IMR-90 (cell line): ENCODE results near the gene SPPL2A. TPM values are rescaled to one million over a fixed set of nuclear protein-coding genes. Genes with fewer than 3 reads are reported as not detected.

Experiments
- ATAC-seq: fragments of 200-7000 bp; cut with Tn5 transposase; 2 replicates; pipeline ENCODE4 v1.9.1; 2020; ENCODE audit warnings: low read depth, mild to moderate bottlenecking, moderate library complexity
- BruUV-seq: library from RNA; stranded (reverse); fragments of 400-500 nt; replicated peaks from 2 replicates; lab custom pipeline; 2021; lab: Mats Ljungman, UMichigan
- CTCF ChIA-PET: fragments of 300-600 bp; formaldehyde crosslinking; extraction: SDS; loops from one replicate; lab custom pipeline; 2021; ENCODE audit warnings: antibody characterized with exemption; lab: Yijun Ruan, JAX
- POLR2A ChIA-PET: fragments of 300-600 bp; sonication (Branson Sonifier 250); formaldehyde crosslinking; loops from one replicate; lab custom pipeline; 2022; ENCODE audit warnings: antibody characterized with exemption; ENCODE audit not compliant: unreplicated experiment; lab: Charles Lee
- DNase-seq: peaks from one replicate; pipeline ENCODE4 v3.0.0; 2013
- H2AFZ ChIP-seq: replicated peaks from 2 replicates; pipeline ENCODE3; 2013; ENCODE audit warnings: low read length, mild to moderate bottlenecking; ENCODE audit not compliant: poor library complexity
- H2AK5ac ChIP-seq: 2 replicates; pipeline ENCODE4 v1.6.1; 2013; ENCODE audit warnings: low read depth, low read length, inconsistent platforms
- H2AK9ac ChIP-seq: replicated peaks from 2 replicates; pipeline ENCODE3; 2013; ENCODE audit warnings: mild to moderate bottlenecking, low read depth, low read length, moderate library complexity; ENCODE audit not compliant: poor library complexity
- H2BK120ac ChIP-seq: 2 replicates; pipeline ENCODE4 v1.6.1; 2013; ENCODE audit warnings: low read depth, low read length, inconsistent platforms
- H2BK15ac ChIP-seq: 3 replicates; pipeline ENCODE4 v1.6.1; 2013; ENCODE audit warnings: low read depth, low read length, inconsistent platforms
- H2BK20ac ChIP-seq: 2 replicates; pipeline ENCODE4 v1.6.1; 2013; ENCODE audit warnings: low read depth, mild to moderate bottlenecking, inconsistent platforms, low read length, moderate library complexity
- H2BK5ac ChIP-seq: 2 replicates; pipeline ENCODE4 v1.6.1; 2013; ENCODE audit warnings: mild to moderate bottlenecking, low read depth, low read length, inconsistent platforms; ENCODE audit not compliant: poor library complexity, severe bottlenecking
- H3K14ac ChIP-seq: replicated peaks from 2 replicates; pipeline ENCODE4 v1.6.1; 2013; ENCODE audit warnings: low read depth, low read length, inconsistent platforms
- H3K18ac ChIP-seq: 2 replicates; pipeline ENCODE4 v1.6.1; 2013; ENCODE audit warnings: low read depth, low read length, control low read depth
- H3K23ac ChIP-seq: 2 replicates; pipeline ENCODE4 v1.6.1; 2013; ENCODE audit warnings: low read depth, low read length, inconsistent platforms
- H3K27ac ChIP-seq: 2 replicates; pipeline ENCODE4 v1.5.1; 2013; ENCODE audit warnings: mild to moderate bottlenecking, control low read depth, low read length; ENCODE audit not compliant: insufficient read depth
- H3K27me3 ChIP-seq: 2 replicates; pipeline ENCODE4 v1.6.1; 2013; ENCODE audit warnings: low read length; ENCODE audit not compliant: control insufficient read depth, insufficient read depth
- H3K36me3 ChIP-seq: 2 replicates; pipeline ENCODE4 v1.6.1; 2013; ENCODE audit warnings: low read length, mixed read lengths; ENCODE audit not compliant: control insufficient read depth, insufficient read depth
- H3K4ac ChIP-seq: 2 replicates; pipeline ENCODE4 v1.6.1; 2013; ENCODE audit warnings: low read depth, low read length, inconsistent platforms
- H3K4me1 ChIP-seq: 2 replicates; pipeline ENCODE4 v1.6.1; 2013; ENCODE audit warnings: low read length, mixed read lengths; ENCODE audit not compliant: control insufficient read depth, insufficient read depth
- H3K4me2 ChIP-seq: 2 replicates; pipeline ENCODE4 v1.6.1; 2013; ENCODE audit warnings: low read depth, mild to moderate bottlenecking, control low read depth, low read length, moderate library complexity
- H3K4me3 ChIP-seq: 2 replicates; pipeline ENCODE4 v1.5.1; 2013; ENCODE audit warnings: low read depth, mild to moderate bottlenecking, control low read depth, low read length, moderate library complexity; ENCODE audit not compliant: insufficient read depth
- H3K56ac ChIP-seq: 2 replicates; pipeline ENCODE4 v1.6.1; 2013; ENCODE audit warnings: low read length, inconsistent platforms; ENCODE audit not compliant: insufficient read depth; ENCODE audit errors: extremely low read depth
- H3K79me1 ChIP-seq, 2 experiments: 2 replicates each; pipeline ENCODE4 v1.6.1; 2013; ENCODE audit warnings: low read length in 2 of 2, inconsistent platforms in 1 of 2, low read depth in 1 of 2
- H3K9ac ChIP-seq: 2 replicates; pipeline ENCODE4 v1.6.1; 2013; ENCODE audit warnings: low read depth, low read length, control low read depth
- H3K9me1 ChIP-seq: 2 replicates; pipeline ENCODE4 v1.6.1; 2013; ENCODE audit warnings: low read length, inconsistent platforms; ENCODE audit not compliant: insufficient read depth
- H3K9me3 ChIP-seq: 2 replicates; pipeline ENCODE4 v1.6.1; 2013; ENCODE audit warnings: low read length; ENCODE audit not compliant: control insufficient read depth, insufficient read depth
- H4K20me1 ChIP-seq: 2 replicates; pipeline ENCODE4 v1.6.1; 2013; ENCODE audit warnings: low read length, inconsistent platforms; ENCODE audit not compliant: insufficient read depth
- H4K5ac ChIP-seq: 2 replicates; pipeline ENCODE4 v1.6.1; 2013; ENCODE audit warnings: mild to moderate bottlenecking, low read depth, low read length, control low read depth
- H4K8ac ChIP-seq, 2 experiments: 2 replicates each; pipeline ENCODE4 v1.6.1; 2013; ENCODE audit warnings: low read depth in 2 of 2, low read length in 2 of 2, control low read depth in 1 of 2, inconsistent platforms in 1 of 2
- H4K91ac ChIP-seq: 2 replicates; pipeline ENCODE4 v1.6.1; 2013; ENCODE audit warnings: low read depth, low read length, inconsistent platforms; ENCODE audit not compliant: insufficient read depth
- BHLHE40 ChIP-seq: fragments of 150-350 bp; IDR thresholded peaks from 2 replicates; pipeline ENCODE4 v1.6.1; 2016; ENCODE audit warnings: mild to moderate bottlenecking, low read depth, low read length
- CEBPB ChIP-seq: IDR thresholded peaks from 2 replicates; pipeline ENCODE4 v1.6.1; 2012; ENCODE audit warnings: low read depth, low read length, improper control_type of control experiment
- CHD1 ChIP-seq: IDR thresholded peaks from 2 replicates; pipeline ENCODE4 v1.6.1; 2012; ENCODE audit warnings: low read depth, low read length, improper control_type of control experiment
- ELK1 ChIP-seq: fragments of 150-350 bp; IDR thresholded peaks from 2 replicates; pipeline ENCODE4 v1.6.1; 2016; ENCODE audit warnings: low read depth, mild to moderate bottlenecking, low read length, moderate library complexity, borderline replicate concordance
- FOS ChIP-seq: fragments of 150-350 bp; IDR thresholded peaks from 2 replicates; pipeline ENCODE4 v1.6.1; 2016; ENCODE audit warnings: low read depth, low read length
- MAFK ChIP-seq: IDR thresholded peaks from 2 replicates; pipeline ENCODE4 v1.6.1; 2012; ENCODE audit warnings: low read depth, low read length, improper control_type of control experiment
- MAZ ChIP-seq: IDR thresholded peaks from 2 replicates; pipeline ENCODE4 v1.6.1; 2012; ENCODE audit warnings: low read depth, mild to moderate bottlenecking, low read length, improper control_type of control experiment, moderate library complexity, borderline replicate concordance
- MXI1 ChIP-seq: IDR thresholded peaks from 2 replicates; pipeline ENCODE4 v1.6.1; 2012; ENCODE audit warnings: low read depth, mild to moderate bottlenecking, low read length, moderate library complexity, borderline replicate concordance
- NFE2L2 ChIP-seq: fragments of 150-350 bp; IDR thresholded peaks from 2 replicates; pipeline ENCODE4 v1.6.1; 2016; ENCODE audit warnings: low read depth, mild to moderate bottlenecking, low read length
- POLR2A ChIP-seq: IDR thresholded peaks from 2 replicates; pipeline ENCODE4 v1.6.1; 2012; ENCODE audit warnings: mild to moderate bottlenecking, low read depth, low read length
- RAD21 ChIP-seq: IDR thresholded peaks from 2 replicates; pipeline ENCODE4 v1.6.1; 2012; ENCODE audit warnings: low read length, improper control_type of control experiment
- RCOR1 ChIP-seq: IDR thresholded peaks from 2 replicates; pipeline ENCODE4 v1.6.1; 2012; ENCODE audit warnings: mild to moderate bottlenecking, low read length, improper control_type of control experiment; ENCODE audit not compliant: insufficient replicate concordance
- RFX5 ChIP-seq: IDR thresholded peaks from 2 replicates; pipeline ENCODE4 v1.8.0; 2012; ENCODE audit warnings: low read depth, mild to moderate bottlenecking, low read length, moderate library complexity
- SMC3 ChIP-seq: fragments of 150-350 bp; IDR thresholded peaks from 2 replicates; pipeline ENCODE4 v1.6.1; 2016; ENCODE audit warnings: low read depth, mild to moderate bottlenecking, antibody characterized with exemption, low read length, moderate library complexity
- WGBS, 2 experiments: methylation state at CpG; one replicate each; pipeline versions ENCODE4 v1.1.5 to v1.1.7; 2013; ENCODE audit warnings: missing lambda C conversion rate in 2 of 2; ENCODE audit not compliant: insufficient read length in 1 of 2; ENCODE audit errors: extremely low coverage in 2 of 2; 5-methylcytosine and 5-hydroxymethylcytosine counted together
- dilution Hi-C: fragments of 300-500 bp; cut with HindIII; formaldehyde crosslinking; loops from one replicate; pipeline ENCODE4 v1.14.3; 2018; ENCODE audit warnings: low sequenced_read_pairs; ENCODE audit not compliant: unreplicated experiment
- in situ Hi-C: fragments of 300-500 bp; cut with MboI; formaldehyde crosslinking; loops from 3 replicates; pipeline ENCODE4 v1.14.3; 2019; ENCODE audit warnings: low sequenced_read_pairs, inconsistent platforms, mixed read lengths
- intact Hi-C: fragments of 100-400 bp; cut with micrococcal nuclease; formaldehyde crosslinking; loops from 2 replicates; pipeline ENCODE4 v1.10.0; 2022
- polyA plus RNA-seq, 3 experiments: library from polyadenylated mRNA; depleted of rRNA; stranded (reverse); fragments of >200 nt; gene quantifications; 2 replicates each; pipeline ENCODE4 v1.2.3, GENCODE V29; 2012; ENCODE audit warnings: low replicate concordance in 1 of 3
- total RNA-seq: library from RNA; depleted of rRNA; stranded (reverse); fragments of >200 nt; gene quantifications from 2 replicates; pipeline ENCODE4 v1.2.3, GENCODE V29; 2012
- TF ChIP-seq, protein P1 (sequence below): fragments of 150-350 bp; IDR thresholded peaks from 2 replicates; pipeline ENCODE4 v1.6.1; 2017; ENCODE audit warnings: mild to moderate bottlenecking, antibody characterized with exemption, low read length, low read depth
- TF ChIP-seq, protein P2 (sequence below): conservative IDR thresholded peaks from 2 replicates; pipeline ENCODE4 v1.5.1; 2012; ENCODE audit warnings: mild to moderate bottlenecking, low read depth, low read length, improper control_type of control experiment

The SPPL2A gene
- total and polyA plus RNA-seq, 2 of the 4 experiments (the other 2 are of a cell fraction) = 29.2 to 53.8 TPM

- no CpG with 5 or more reads among the region's 3 CpGs for WGBS, 2 experiments
- H3K4me1 ChIP-seq = no peaks in the 10 kb centered on the region
- H2BK15ac ChIP-seq = no peak overlapping the region
- H2BK120ac ChIP-seq = no peak overlapping the region
- no peak overlapping the region for H2BK20ac ChIP-seq
- H2AK5ac ChIP-seq = no peak overlapping the region
- H2AK9ac ChIP-seq = no peak overlapping the region
- H3K9me3 ChIP-seq = no peaks in the 10 kb centered on the region
- in situ Hi-C loops = no loop called here
- no peak overlapping the region for H3K4me2 ChIP-seq
- TF ChIP-seq BHLHE40 (no peak), POLR2A (no peak), ELK1 (no peak), RFX5 (no peak), MAZ (no peak), MXI1 (no peak), CEBPB (no peak), NFE2L2 (no peak), FOS (no peak), RAD21 (no peak), SMC3 (no peak), RCOR1 (no peak), MAFK (no peak), CHD1 (no peak)
- TF ChIP-seq, protein P1, sequence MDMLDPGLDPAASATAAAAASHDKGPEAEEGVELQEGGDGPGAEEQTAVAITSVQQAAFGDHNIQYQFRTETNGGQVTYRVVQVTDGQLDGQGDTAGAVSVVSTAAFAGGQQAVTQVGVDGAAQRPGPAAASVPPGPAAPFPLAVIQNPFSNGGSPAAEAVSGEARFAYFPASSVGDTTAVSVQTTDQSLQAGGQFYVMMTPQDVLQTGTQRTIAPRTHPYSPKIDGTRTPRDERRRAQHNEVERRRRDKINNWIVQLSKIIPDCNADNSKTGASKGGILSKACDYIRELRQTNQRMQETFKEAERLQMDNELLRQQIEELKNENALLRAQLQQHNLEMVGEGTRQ = no peak
- TF ChIP-seq, protein P2, sequence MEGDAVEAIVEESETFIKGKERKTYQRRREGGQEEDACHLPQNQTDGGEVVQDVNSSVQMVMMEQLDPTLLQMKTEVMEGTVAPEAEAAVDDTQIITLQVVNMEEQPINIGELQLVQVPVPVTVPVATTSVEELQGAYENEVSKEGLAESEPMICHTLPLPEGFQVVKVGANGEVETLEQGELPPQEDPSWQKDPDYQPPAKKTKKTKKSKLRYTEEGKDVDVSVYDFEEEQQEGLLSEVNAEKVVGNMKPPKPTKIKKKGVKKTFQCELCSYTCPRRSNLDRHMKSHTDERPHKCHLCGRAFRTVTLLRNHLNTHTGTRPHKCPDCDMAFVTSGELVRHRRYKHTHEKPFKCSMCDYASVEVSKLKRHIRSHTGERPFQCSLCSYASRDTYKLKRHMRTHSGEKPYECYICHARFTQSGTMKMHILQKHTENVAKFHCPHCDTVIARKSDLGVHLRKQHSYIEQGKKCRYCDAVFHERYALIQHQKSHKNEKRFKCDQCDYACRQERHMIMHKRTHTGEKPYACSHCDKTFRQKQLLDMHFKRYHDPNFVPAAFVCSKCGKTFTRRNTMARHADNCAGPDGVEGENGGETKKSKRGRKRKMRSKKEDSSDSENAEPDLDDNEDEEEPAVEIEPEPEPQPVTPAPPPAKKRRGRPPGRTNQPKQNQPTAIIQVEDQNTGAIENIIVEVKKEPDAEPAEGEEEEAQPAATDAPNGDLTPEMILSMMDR = no peak
- dilution Hi-C loops = no loop called here
- H3K9ac ChIP-seq = no peak overlapping the region
- no peak overlapping the region for H3K27ac ChIP-seq
- H4K5ac ChIP-seq = no peak overlapping the region
- BruUV-seq = no TSS peak
- H3K4me3 ChIP-seq = no peak overlapping the region
- ChIA-PET CTCF (interaction anchor here (0.8 to 1.2 kb wide), 2 partner anchors 9 to 11 kb away, joined by 3 to 4 read pairs; no protein-coding TSS in a partner anchor), POLR2A (interaction anchor here (0.6 kb wide), 1 partner anchor 18 kb away, joined by 3 read pairs; no protein-coding TSS in a partner anchor)
- intact Hi-C loops = no loop called here
- no peak overlapping the region for H3K4ac ChIP-seq
- H3K18ac ChIP-seq = no peak overlapping the region
- no peak overlapping the region for H3K56ac ChIP-seq
- peaks cover 12 to 19% of the 10 kb centered on the region in 2 experiments for H3K79me1 ChIP-seq
- H3K14ac ChIP-seq = no peak overlapping the region
- H3K23ac ChIP-seq = no peak overlapping the region
- no peak for ATAC-seq
- no peak for DNase-seq
- H4K91ac ChIP-seq = no peak overlapping the region
- H2BK5ac ChIP-seq = no peak overlapping the region
- H3K9me1 ChIP-seq = no peaks in the 10 kb centered on the region
- H4K20me1 ChIP-seq = no peaks in the 10 kb centered on the region
- no peak overlapping the region for H2AFZ ChIP-seq
- peaks cover 33% of the 10 kb centered on the region for H3K36me3 ChIP-seq
- no peak overlapping the region for H4K8ac ChIP-seq
- H3K27me3 ChIP-seq = no peaks in the 10 kb centered on the region
Measured at GRCh38 chr15:50652671-50653070, 112.8 kb downstream of the SPPL2A start.
